H1 (cell line): ENCODE measurements around the gene SRRM3. TPM values are rescaled to one million over a fixed set of nuclear protein-coding genes. Genes with fewer than 3 reads are reported as not detected.
A peak's percentile ranks its signal among the peaks of the same experiment; 100 is the strongest.

Experiments
- CTCF ChIA-PET: fragments of 300-600 bp; sonication (Branson Sonifier 250); formaldehyde crosslinking; loops from one replicate; lab custom pipeline; 2021; ENCODE audit not compliant: partially characterized antibody; lab: Charles Lee
- POLR2A ChIA-PET: fragments of 300-600 bp; sonication (Branson Sonifier 250); formaldehyde crosslinking; loops from one replicate; lab custom pipeline; 2021; ENCODE audit warnings: inconsistent platforms; ENCODE audit not compliant: partially characterized antibody; lab: Charles Lee
- DNase-seq, 2 experiments: peaks; one replicate each; pipeline versions ENCODE4 v3.0.0 to v3.0.0-alpha.2; 2010 to 2022; ENCODE audit warnings: low spot score in 2 of 2, low read depth in 1 of 2, mixed read lengths in 1 of 2
- FAIRE-seq: peaks from 2 replicates; lab custom pipeline; 2011; peaks lifted over from hg19 to GRCh38; lab: Jason Lieb, UNC
- H2AFZ ChIP-seq: 2 replicates; pipeline ENCODE4 v1.8.1; 2012; ENCODE audit warnings: low read length, inconsistent platforms
- H2AK5ac ChIP-seq: 2 replicates; pipeline ENCODE4 v1.6.1; 2013; ENCODE audit warnings: low read depth, low read length
- H2BK120ac ChIP-seq: replicated peaks from 2 replicates; pipeline ENCODE3; 2013; ENCODE audit warnings: low read depth, low read length, inconsistent platforms
- H2BK12ac ChIP-seq: 2 replicates; pipeline ENCODE4 v1.6.1; 2013; ENCODE audit warnings: low read depth, low read length
- H2BK15ac ChIP-seq: 2 replicates; pipeline ENCODE4 v1.6.1; 2013; ENCODE audit warnings: low read length
- H2BK20ac ChIP-seq: 2 replicates; pipeline ENCODE4 v1.6.1; 2013; ENCODE audit warnings: low read length
- H2BK5ac ChIP-seq: 2 replicates; pipeline ENCODE4 v1.6.1; 2013; ENCODE audit warnings: low read depth, low read length
- H3K14ac ChIP-seq: 2 replicates; pipeline ENCODE4 v1.6.1; 2013; ENCODE audit warnings: inconsistent platforms; ENCODE audit not compliant: insufficient read length
- H3K18ac ChIP-seq: 2 replicates; pipeline ENCODE4 v1.6.1; 2013; ENCODE audit warnings: low read length; ENCODE audit errors: extremely low read depth
- H3K23ac ChIP-seq: 2 replicates; pipeline ENCODE4 v1.6.1; 2013; ENCODE audit warnings: inconsistent platforms; ENCODE audit not compliant: insufficient read length
- H3K23me2 ChIP-seq: 2 replicates; pipeline ENCODE4 v1.6.1; 2013; ENCODE audit warnings: low read depth, low read length
- H3K27ac ChIP-seq: 2 replicates; pipeline ENCODE4 v1.6.1; 2011; ENCODE audit warnings: low read depth, low read length, inconsistent platforms
- H3K27me3 ChIP-seq, 4 experiments: replicated peaks in 1 of 4; 1 replicate in 1 of 4; 2 replicates in 3 of 4; pipeline versions ENCODE4 v1.6.1 to v1.8.1; 2011 to 2013; ENCODE audit warnings: low read length in 3 of 4, mild to moderate bottlenecking in 3 of 4, inconsistent platforms in 2 of 4, mixed read lengths in 2 of 4, moderate library complexity in 1 of 4; ENCODE audit not compliant: control insufficient read depth in 3 of 4, insufficient read depth in 3 of 4; ENCODE audit errors: extremely low read depth in 1 of 4
- H3K36me3 ChIP-seq, 4 experiments: 2 replicates each; pipeline versions ENCODE4 v1.6.1 to v1.8.1; 2011 to 2013; ENCODE audit warnings: mild to moderate bottlenecking in 4 of 4, low read length in 3 of 4, moderate library complexity in 2 of 4, control low read depth in 1 of 4, inconsistent platforms in 1 of 4; ENCODE audit not compliant: insufficient read depth in 4 of 4, control insufficient read depth in 2 of 4
- H3K4ac ChIP-seq: replicated peaks from 2 replicates; pipeline ENCODE3; 2013; ENCODE audit warnings: low read length, low read depth, mixed read lengths, inconsistent platforms; ENCODE audit not compliant: insufficient read length
- H3K4me1 ChIP-seq, 4 experiments: replicated peaks in 1 of 4; 1 replicate in 1 of 4; 2 replicates in 3 of 4; pipeline versions ENCODE4 v1.6.1 to v1.8.1; 2011 to 2013; ENCODE audit warnings: low read length in 3 of 4, inconsistent platforms in 2 of 4, mixed read lengths in 1 of 4; ENCODE audit not compliant: insufficient read depth in 4 of 4, control insufficient read depth in 3 of 4
- H3K4me2 ChIP-seq, 2 experiments: 2 replicates each; pipeline versions ENCODE4 v1.6.1 to v1.8.1; 2011 to 2013; ENCODE audit warnings: low read depth in 2 of 2, low read length in 2 of 2, control low read depth in 1 of 2, inconsistent platforms in 1 of 2, mild to moderate bottlenecking in 1 of 2; ENCODE audit not compliant: insufficient read depth in 1 of 2
- H3K4me3 ChIP-seq, 4 experiments: fragments of 200-600, 300-600 bp in 1 of 4; sonication (generic), shearing (Covaris generic), sonication (Bioruptor Twin) in 1 of 4; 2 replicates each; pipeline versions ENCODE4 v1.5.1 to v1.8.1; 2011 to 2016; ENCODE audit warnings: low read length in 4 of 4, low read depth in 3 of 4, control low read depth in 2 of 4, inconsistent platforms in 2 of 4, mild to moderate bottlenecking in 2 of 4, mixed read lengths in 1 of 4, moderate library complexity in 1 of 4; ENCODE audit not compliant: insufficient read depth in 2 of 4; ENCODE audit errors: extremely low read depth in 1 of 4
- H3K56ac ChIP-seq: replicated peaks from 2 replicates; pipeline ENCODE3; 2013; ENCODE audit warnings: low read depth, mild to moderate bottlenecking, mixed read lengths, low read length, inconsistent platforms; ENCODE audit not compliant: insufficient read length
- H3K79me1 ChIP-seq: 2 replicates; pipeline ENCODE4 v1.6.1; 2013; ENCODE audit warnings: low read depth, low read length, control low read depth
- H3K79me2 ChIP-seq, 2 experiments: 2 replicates each; pipeline versions ENCODE4 v1.6.1 to v1.8.1; 2012 to 2013; ENCODE audit warnings: low read length in 2 of 2, mild to moderate bottlenecking in 2 of 2, inconsistent platforms in 1 of 2; ENCODE audit not compliant: insufficient read depth in 2 of 2, control insufficient read depth in 1 of 2
- H3K9ac ChIP-seq, 4 experiments: replicated peaks in 1 of 4; 1 replicate in 1 of 4; 2 replicates in 3 of 4; pipeline versions ENCODE4 v1.6.1 to v1.8.1; 2011 to 2013; ENCODE audit warnings: low read depth in 3 of 4, low read length in 3 of 4, control low read depth in 2 of 4, mild to moderate bottlenecking in 2 of 4, moderate library complexity in 2 of 4, inconsistent platforms in 1 of 4; ENCODE audit errors: extremely low read depth in 1 of 4
- H3K9me3 ChIP-seq, 2 experiments: 2 replicates each; pipeline versions ENCODE4 v1.6.1 to v1.8.1; 2012 to 2013; ENCODE audit warnings: mild to moderate bottlenecking in 2 of 2, moderate library complexity in 2 of 2, control low read depth in 1 of 2, inconsistent platforms in 1 of 2, low read depth in 1 of 2, low read length in 1 of 2, mixed read lengths in 1 of 2; ENCODE audit not compliant: insufficient read depth in 2 of 2
- H4K20me1 ChIP-seq, 2 experiments: replicated peaks in 1 of 2; 2 replicates each; pipeline versions ENCODE3 to v1.8.1; 2011 to 2013; ENCODE audit warnings: inconsistent platforms in 2 of 2, low read length in 2 of 2, mild to moderate bottlenecking in 1 of 2; ENCODE audit not compliant: insufficient read depth in 2 of 2, control insufficient read depth in 1 of 2
- H4K5ac ChIP-seq: 2 replicates; pipeline ENCODE4 v1.6.1; 2013; ENCODE audit warnings: low read length, low read depth, mixed read lengths, inconsistent platforms; ENCODE audit not compliant: insufficient read length
- H4K8ac ChIP-seq: 2 replicates; pipeline ENCODE4 v1.8.0; 2013; ENCODE audit warnings: mild to moderate bottlenecking, moderate library complexity, low read length, inconsistent platforms; ENCODE audit not compliant: insufficient read depth; ENCODE audit errors: extremely low read depth
- H4K91ac ChIP-seq: replicated peaks from 2 replicates; pipeline ENCODE3; 2013; ENCODE audit warnings: low read length, mixed read lengths, inconsistent platforms; ENCODE audit not compliant: insufficient read length
- CEBPB ChIP-seq: IDR thresholded peaks from 2 replicates; pipeline ENCODE4 v1.6.1; 2012; ENCODE audit warnings: low read depth, low read length
- GABPA ChIP-seq: IDR thresholded peaks from 2 replicates; pipeline ENCODE4 v1.6.1; 2011; ENCODE audit warnings: mild to moderate bottlenecking, low read length, moderate library complexity, borderline replicate concordance; ENCODE audit not compliant: insufficient read depth
- HDAC6 ChIP-seq: IDR thresholded peaks from one replicate; pipeline ENCODE4 v1.7.1; 2012; ENCODE audit warnings: low read depth, mild to moderate bottlenecking, inconsistent platforms, low read length, moderate library complexity
- JUN ChIP-seq: IDR thresholded peaks from 2 replicates; pipeline ENCODE4 v1.6.1; 2011; ENCODE audit warnings: low read depth, mild to moderate bottlenecking, improper control_type of control experiment, low read length
- JUND ChIP-seq: IDR thresholded peaks from 2 replicates; pipeline ENCODE4 v1.6.1; 2011; ENCODE audit warnings: mild to moderate bottlenecking, improper control_type of control experiment, low read length
- KDM1A ChIP-seq: fragments of 200-600, 300-600 bp; sonication (generic); IDR thresholded peaks from 2 replicates; pipeline ENCODE4 v1.7.1; 2016; ENCODE audit warnings: mild to moderate bottlenecking, low read length, borderline replicate concordance
- KDM5A ChIP-seq: fragments of 200-600 bp; IDR thresholded peaks from 2 replicates; pipeline ENCODE4 v1.7.1; 2012; ENCODE audit warnings: mild to moderate bottlenecking, low read length, inconsistent platforms, mixed read lengths
- POLR2AphosphoS5 ChIP-seq: IDR thresholded peaks from 2 replicates; pipeline ENCODE4 v1.6.1; 2011; ENCODE audit warnings: low read depth, low read length
- SAP30 ChIP-seq: fragments of 300-600 bp; sonication (generic); IDR thresholded peaks from 2 replicates; pipeline ENCODE4 v1.7.1; 2012; ENCODE audit warnings: low read length, moderate library complexity, mild to moderate bottlenecking, inconsistent platforms; ENCODE audit not compliant: insufficient read depth, insufficient replicate concordance
- TBP ChIP-seq: IDR thresholded peaks from 2 replicates; pipeline ENCODE4 v1.6.1; 2011; ENCODE audit warnings: low read depth, low read length, improper control_type of control experiment
- TEAD4 ChIP-seq: IDR thresholded peaks from 2 replicates; pipeline ENCODE4 v1.6.1; 2012; ENCODE audit warnings: low read depth, low read length, inconsistent platforms, mixed read lengths
- WGBS, 2 experiments: shearing (Covaris generic) in 1 of 2; methylation state at CpG; one replicate each; pipeline versions ENCODE4 v1.1.6 to v1.1.7; 2013 to 2015; ENCODE audit warnings: low lambda C conversion rate in 2 of 2, mixed read lengths in 2 of 2, inconsistent platforms in 1 of 2, low coverage in 1 of 2, missing lambda C conversion rate in 1 of 2; ENCODE audit not compliant: insufficient replicate concordance in 2 of 2, insufficient coverage in 1 of 2, insufficient read length in 1 of 2; ENCODE audit errors: extremely low coverage in 1 of 2, missing lambda C conversion rate in 1 of 2; 5-methylcytosine and 5-hydroxymethylcytosine counted together
- polyA plus RNA-seq, 7 experiments: library from polyadenylated mRNA; depleted of rRNA in 3 of 7; stranded (reverse) in 5 of 7; unstranded in 2 of 7; fragments of >200 nt in 5 of 7; fragments of 200-250 nt in 2 of 7; gene quantifications; 1 replicate in 5 of 7; 2 replicates in 1 of 7; 4 replicates in 1 of 7; pipeline versions ENCODE4 v1.2.1 to v1.2.3, GENCODE V29; 2011 to 2013; ENCODE audit warnings: missing spikeins in 2 of 7, mixed read lengths in 2 of 7
- total RNA-seq: library from RNA; stranded (reverse); fragmentation: NEBNext Ultra II Directional; extraction: Animal tissue kit (Norgen Biotek cat#: 25700); gene quantifications from 2 replicates; pipeline ENCODE4 v1.2.1, GENCODE V29; 2021

Gene SRRM3
- total and polyA plus RNA-seq, 2 of the 8 experiments (the other 6 are each of a cell fraction or from before 2014, with no cell fraction given): 10.4 to 17.4 TPM

DNA sequence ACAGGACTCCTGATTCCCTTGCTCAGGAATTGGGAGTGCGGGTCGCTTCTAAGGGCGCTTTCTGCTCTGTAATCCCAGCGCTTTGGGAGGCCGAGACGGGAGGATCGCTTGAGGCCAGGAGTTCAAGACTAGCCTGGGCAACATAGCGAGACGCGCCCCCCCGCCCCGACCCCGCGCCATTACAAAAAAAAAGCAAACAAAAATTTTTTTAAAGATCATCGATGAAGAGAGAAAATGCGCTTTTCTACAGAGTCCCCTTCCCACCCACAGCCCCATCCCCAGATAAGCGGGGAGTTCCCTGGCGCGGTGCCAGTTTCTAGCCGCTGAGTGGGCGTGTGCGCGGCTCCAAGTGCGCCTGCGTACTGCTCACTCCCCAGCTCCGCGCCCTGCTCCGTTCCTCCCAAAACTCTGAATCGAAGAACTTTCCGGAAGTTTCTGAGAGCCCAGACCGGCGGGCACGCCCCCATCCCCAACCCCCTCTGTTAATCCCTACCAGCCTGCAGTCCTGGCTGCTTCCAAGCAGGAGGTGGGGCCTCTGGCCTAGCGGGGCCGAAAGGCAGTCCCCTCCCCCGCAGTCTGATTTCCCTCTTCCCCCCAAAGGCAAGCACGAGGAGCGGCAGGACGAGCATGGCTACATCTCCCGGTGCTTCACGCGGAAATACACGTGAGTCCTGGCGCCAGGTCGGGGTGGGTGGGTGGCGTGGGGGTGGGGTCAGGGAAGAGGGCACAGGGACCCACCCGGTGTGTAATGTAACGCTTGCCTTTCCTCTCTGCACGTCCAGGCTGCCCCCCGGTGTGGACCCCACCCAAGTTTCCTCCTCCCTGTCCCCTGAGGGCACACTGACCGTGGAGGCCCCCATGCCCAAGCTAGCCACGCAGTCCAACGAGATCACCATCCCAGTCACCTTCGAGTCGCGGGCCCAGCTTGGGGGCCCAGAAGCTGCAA is 101.8 kb downstream of the SRRM3 start:
- DNase-seq: peak; percentile 92 to 93
- Histone ChIP-seq H3K79me1 (no peaks in the 10 kb centered on the region), H3K18ac (peak overlapping the region; percentile 93), H3K36me3 (no peaks in the 10 kb centered on the region), H3K27ac (no peak overlapping the region), H4K20me1 (no peaks in the 10 kb centered on the region), H4K91ac (peak overlapping the region; percentile 97), H3K79me2 (no peaks in the 10 kb centered on the region), H2BK20ac (no peak overlapping the region), H4K8ac (0 out of 2 replicates have a peak overlapping the region, but pooled peaks have one; percentile 12), H2AFZ (no peak overlapping the region), H3K23me2 (peaks cover 4% of the 10 kb centered on the region; the same call in 1 of the 2 replicates), H2AK5ac (no peak overlapping the region), H2BK5ac (no peak overlapping the region; the same call in 1 of the 2 replicates), H2BK15ac (no peak overlapping the region; the same call in 1 of the 2 replicates), H2BK120ac (peak overlapping the region; percentile 64), H3K14ac (no peak overlapping the region), H2BK12ac (no peak overlapping the region), H3K4me3 (peak overlapping the region; percentile 44 to 68 (median 48)), H3K9ac (peak overlapping the region in 2 of 4 experiments; percentile 9 to 41; a peak in 3 of 7 replicates), H3K56ac (peak overlapping the region; percentile 64), H3K27me3 (peaks cover 0 to 6% (median 4%) of the 10 kb centered on the region in 4 experiments; a peak in 3 of 7 replicates), H3K23ac (no peak overlapping the region), H4K5ac (peak overlapping the region; percentile 18), H3K9me3 (no peaks in the 10 kb centered on the region), H3K4me1 (peaks cover 0 to 8% (median 3%) of the 10 kb centered on the region in 4 experiments; a peak in 2 of 7 replicates), H3K4me2 (peak overlapping the region; percentile 48 to 87), H3K4ac (peak overlapping the region; percentile 78)
- ChIA-PET POLR2A (interaction anchor here (0.6 to 3.0 kb wide), 16 partner anchors 9 to 165 kb away, joined by 3 to 16 read pairs (median 3); no protein-coding TSS in a partner anchor), CTCF (interaction anchor here (1.0 to 20.9 kb wide), 6 partner anchors 10 to 126 kb away, joined by 3 to 426 read pairs (median 7); no protein-coding TSS in a partner anchor)
- 12% methylated on average over 38 of the region's 56 CpGs; no CpG with 5 or more reads in 1 of the 2 experiments for WGBS, 2 experiments
- FAIRE-seq: no peak
- TF ChIP-seq CEBPB (no peak), KDM5A (no peak), GABPA (peak; percentile 44; the same call in 1 of the 2 replicates), POLR2AphosphoS5 (peak; percentile 46; the same call in 1 of the 2 replicates), SAP30 (no peak), HDAC6 (no peak), KDM1A (peak; percentile 56; the same call in 1 of the 2 replicates), TBP (peak; percentile 70), JUND (0 out of 2 replicates have a peak, but pooled peaks have one; percentile 29), TEAD4 (no peak), JUN (no peak)
